T47D (cell line): ENCODE data around the gene LIN7A.
"Not testable (repeated sequence)": the region's sequence is repeated elsewhere in the genome, so short reads cannot be mapped to it uniquely, and the experiment has no call there.

Experiments
- DNase-seq, 2 experiments: peaks; one replicate each; pipeline versions ENCODE4 v3.0.0 to v3.0.0-alpha.2; 2011 to 2012; ENCODE audit warnings: low read depth in 1 of 2, low spot score in 1 of 2
- JUND ChIP-seq: IDR thresholded peaks from 2 replicates; pipeline ENCODE4 v1.6.1; 2012; ENCODE audit warnings: low read depth
- in situ Hi-C: cut with HindIII; loops from 2 replicates; pipeline ENCODE4 v1.10.0; 2016; ENCODE audit warnings: low sequenced_read_pairs, low pct_unique_long_range_greater_than_20kb

Gene LIN7A

DNA sequence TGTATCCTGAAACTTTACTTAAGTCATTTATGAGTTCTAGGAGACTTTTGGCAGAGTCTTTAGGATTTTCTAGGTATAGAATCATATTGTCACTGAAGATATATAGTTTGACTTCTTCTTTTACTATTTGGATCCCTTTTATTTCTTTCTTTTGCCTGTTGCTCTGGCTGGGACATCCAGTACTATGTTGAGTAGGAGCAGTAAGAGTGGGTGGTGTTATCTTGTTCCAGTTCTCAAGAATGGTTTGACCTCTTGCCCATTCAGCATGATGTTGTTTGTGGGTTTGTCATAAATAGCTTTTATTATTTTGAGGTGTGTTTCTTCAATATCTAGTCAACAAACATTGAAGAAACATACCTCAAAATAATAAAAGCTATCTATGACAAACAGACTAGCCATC lies 35.0 kb downstream of the LIN7A start:
- TF ChIP-seq JUND = no peak
- in situ Hi-C loops = no loop called here
- DNase-seq = no peak

DNA sequence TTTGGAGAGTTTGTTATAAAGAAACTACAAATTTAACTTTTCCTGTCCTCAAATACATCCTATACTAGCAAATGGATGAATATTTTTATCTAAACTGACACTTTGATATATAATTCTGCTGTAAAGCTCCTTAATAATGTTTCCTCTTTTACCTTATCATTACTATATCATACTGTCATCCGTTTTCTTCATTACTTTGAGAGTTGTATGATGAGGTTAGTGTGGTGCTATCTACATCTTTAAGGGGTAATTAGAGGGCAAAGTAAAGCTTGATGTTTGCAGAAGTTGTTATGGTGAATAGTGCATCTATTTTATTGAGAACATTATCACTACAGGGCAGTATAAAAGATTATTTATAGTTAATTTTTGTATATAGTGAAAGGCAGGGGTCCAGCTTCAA lies 36.1 kb downstream of the LIN7A start:
- TF ChIP-seq JUND = no peak
- in situ Hi-C loops = no loop called here
- DNase-seq = no peak

- no peak for TF ChIP-seq JUND
- in situ Hi-C loops = no loop called here
- no peak for DNase-seq
Observed at GRCh38 chr12:80895240-80895639, 42.5 kb downstream of the LIN7A start.

DNA sequence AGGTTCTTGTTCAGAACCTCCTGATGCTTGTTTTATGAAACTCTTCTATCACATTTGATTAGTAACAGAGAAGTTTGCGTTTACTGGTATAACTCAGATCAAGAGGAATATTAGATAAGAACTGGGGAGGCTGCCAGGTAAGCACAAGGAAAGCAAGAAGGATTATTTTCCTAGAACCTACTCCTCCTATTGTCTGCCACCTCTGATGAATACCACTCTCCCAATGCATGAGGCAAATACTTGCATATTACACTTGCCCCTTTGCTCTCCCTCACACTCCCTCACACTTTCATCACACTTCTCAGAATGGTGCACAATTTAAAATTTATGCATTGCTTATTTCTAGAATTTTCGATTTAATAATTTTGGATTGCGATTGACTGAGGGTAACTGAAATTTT lies 43.6 kb downstream of the LIN7A start:
- no peak for DNase-seq
- in situ Hi-C loops = no loop called here
- no peak for TF ChIP-seq JUND

GRCh38 chr12:80892597-80893445 lies 44.9 kb downstream of the LIN7A start:
- no peak for DNase-seq
- in situ Hi-C loops = no loop called here
- no peak for TF ChIP-seq JUND

- in situ Hi-C loops = no loop called here
- no peak for DNase-seq
- TF ChIP-seq JUND = no peak
Observed at GRCh38 chr12:80884651-80885050, 53.1 kb downstream of the LIN7A start.

- no peak for TF ChIP-seq JUND
- in situ Hi-C loops = no loop called here
- DNase-seq = no peak
Observed at GRCh38 chr12:80881106-80881505, 56.6 kb downstream of the LIN7A start.

- DNase-seq, in situ Hi-C loops: not testable (repeated sequence)
Observed at GRCh38 chr12:80878452-80878851, 59.3 kb downstream of the LIN7A start.

DNA sequence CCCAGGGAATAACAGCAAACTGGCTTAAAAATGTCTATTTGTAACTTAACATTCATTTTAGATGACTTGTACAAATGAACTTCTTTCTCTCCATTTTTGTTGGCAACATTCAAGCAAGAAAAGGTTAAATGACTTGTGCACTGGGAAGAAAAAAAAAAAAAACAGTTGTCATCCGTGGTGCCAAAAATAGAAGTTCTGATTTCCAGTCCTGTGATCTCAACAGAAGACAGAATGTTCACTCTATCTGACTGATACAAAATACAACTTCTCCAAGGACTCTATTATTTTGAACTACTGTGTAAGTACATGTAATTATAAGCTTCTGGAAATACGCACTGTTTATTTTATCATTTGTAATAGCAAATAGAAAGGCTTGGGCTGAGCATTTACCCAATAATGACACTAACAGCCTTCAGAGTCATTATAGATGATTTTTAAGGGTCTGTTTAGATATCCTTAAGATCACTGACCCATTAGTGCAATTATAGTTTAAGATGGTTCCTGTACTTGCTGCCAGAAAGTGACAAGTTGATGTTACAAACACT lies 59.9 kb downstream of the LIN7A start:
- in situ Hi-C loops = no loop called here
- TF ChIP-seq JUND = no peak
- no peak for DNase-seq

GRCh38 chr12:80872053-80872452 lies 65.7 kb downstream of the LIN7A start:
- no peak for TF ChIP-seq JUND
- DNase-seq = no peak
- in situ Hi-C loops = no loop called here

- in situ Hi-C loops = no loop called here
- TF ChIP-seq JUND = no peak
- no peak for DNase-seq
Observed at GRCh38 chr12:80869264-80869663, 68.5 kb downstream of the LIN7A start.

DNA sequence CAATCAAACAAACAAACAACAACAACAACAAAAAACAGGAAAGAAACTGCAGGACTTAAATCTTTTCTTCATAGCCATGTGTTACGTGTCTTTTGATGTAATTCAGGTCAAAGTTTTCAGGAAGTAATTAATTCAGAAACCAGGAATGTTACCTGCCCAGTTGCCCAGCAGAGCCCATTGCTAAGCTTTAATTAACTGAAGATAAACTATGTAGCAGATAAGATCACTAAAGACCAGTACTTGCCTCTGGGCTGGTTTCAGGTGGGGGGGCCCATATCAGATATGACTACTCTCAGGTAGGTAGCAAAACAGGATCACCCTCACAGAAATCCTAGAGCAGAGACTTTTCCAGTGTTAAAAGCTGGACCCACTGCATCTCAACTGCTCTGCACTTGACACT lies 69.2 kb downstream of the LIN7A start:
- in situ Hi-C loops = no loop called here
- no peak for TF ChIP-seq JUND
- peak in 1 of 2 experiments; percentile 56 for DNase-seq

GRCh38 chr12:80867941-80868340 lies 69.8 kb downstream of the LIN7A start:
- in situ Hi-C loops = no loop called here
- TF ChIP-seq JUND = no peak
- no peak for DNase-seq
